HG02588 (cell line): Measurements from ENCODE around the gene TOMM40.
"Not testable (repeated sequence)": the region's sequence is repeated elsewhere in the genome, so short reads cannot be mapped to it uniquely, and the experiment has no call there.

Experiments
- ATAC-seq: cut with Tn5 transposase; IDR thresholded peaks from one replicate; pipeline ENCODE4 v1.9.1; 2021; ENCODE audit warnings: mild to moderate bottlenecking, moderate library complexity; ENCODE audit not compliant: unreplicated experiment

TOMM40 gene

GRCh38 chr19:44893332-44894051 lies 2.4 kb downstream of the TOMM40 start:
- ATAC-seq, result no peak

- ATAC-seq, result no peak
Measured at GRCh38 chr19:44894052-44894400, 3.0 kb downstream of the TOMM40 start.

- ATAC-seq, result no peak
Measured at GRCh38 chr19:44894946-44895345, 3.9 kb downstream of the TOMM40 start.

GRCh38 chr19:44897835-44898234 lies 6.8 kb downstream of the TOMM40 start:
- no peak for ATAC-seq

GRCh38 chr19:44900328-44901244 lies 9.5 kb downstream of the TOMM40 start:
- no peak for ATAC-seq

- ATAC-seq, result no peak
Measured at GRCh38 chr19:44903216-44903601, 12.2 kb downstream of the TOMM40 start.

- no peak for ATAC-seq
Measured at GRCh38 chr19:44903602-44904425, 12.8 kb downstream of the TOMM40 start.

GRCh38 chr19:44904426-44904994 lies 13.5 kb downstream of the TOMM40 start:
- no peak for ATAC-seq

- ATAC-seq, result no peak
Measured at GRCh38 chr19:44905437-44906160, 14.5 kb downstream of the TOMM40 start, which contains the start of gene APOE. Gene APOE (plus strand): TSS chr19:44905796. CDS start chr19:44906625, 829 bp downstream.

DNA sequence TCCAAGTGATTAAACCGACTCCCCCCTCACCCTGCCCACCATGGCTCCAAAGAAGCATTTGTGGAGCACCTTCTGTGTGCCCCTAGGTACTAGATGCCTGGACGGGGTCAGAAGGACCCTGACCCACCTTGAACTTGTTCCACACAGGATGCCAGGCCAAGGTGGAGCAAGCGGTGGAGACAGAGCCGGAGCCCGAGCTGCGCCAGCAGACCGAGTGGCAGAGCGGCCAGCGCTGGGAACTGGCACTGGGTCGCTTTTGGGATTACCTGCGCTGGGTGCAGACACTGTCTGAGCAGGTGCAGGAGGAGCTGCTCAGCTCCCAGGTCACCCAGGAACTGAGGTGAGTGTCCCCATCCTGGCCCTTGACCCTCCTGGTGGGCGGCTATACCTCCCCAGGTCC lies 16.6 kb downstream of the TOMM40 start:
- ATAC-seq, result no peak

- ATAC-seq, result no peak
Measured at GRCh38 chr19:44908074-44908835, 17.2 kb downstream of the TOMM40 start.

DNA sequence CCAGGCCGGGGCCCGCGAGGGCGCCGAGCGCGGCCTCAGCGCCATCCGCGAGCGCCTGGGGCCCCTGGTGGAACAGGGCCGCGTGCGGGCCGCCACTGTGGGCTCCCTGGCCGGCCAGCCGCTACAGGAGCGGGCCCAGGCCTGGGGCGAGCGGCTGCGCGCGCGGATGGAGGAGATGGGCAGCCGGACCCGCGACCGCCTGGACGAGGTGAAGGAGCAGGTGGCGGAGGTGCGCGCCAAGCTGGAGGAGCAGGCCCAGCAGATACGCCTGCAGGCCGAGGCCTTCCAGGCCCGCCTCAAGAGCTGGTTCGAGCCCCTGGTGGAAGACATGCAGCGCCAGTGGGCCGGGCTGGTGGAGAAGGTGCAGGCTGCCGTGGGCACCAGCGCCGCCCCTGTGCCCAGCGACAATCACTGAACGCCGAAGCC lies 17.8 kb downstream of the TOMM40 start:
- no peak for ATAC-seq

GRCh38 chr19:44909775-44910174 lies 18.7 kb downstream of the TOMM40 start:
- no peak for ATAC-seq

DNA sequence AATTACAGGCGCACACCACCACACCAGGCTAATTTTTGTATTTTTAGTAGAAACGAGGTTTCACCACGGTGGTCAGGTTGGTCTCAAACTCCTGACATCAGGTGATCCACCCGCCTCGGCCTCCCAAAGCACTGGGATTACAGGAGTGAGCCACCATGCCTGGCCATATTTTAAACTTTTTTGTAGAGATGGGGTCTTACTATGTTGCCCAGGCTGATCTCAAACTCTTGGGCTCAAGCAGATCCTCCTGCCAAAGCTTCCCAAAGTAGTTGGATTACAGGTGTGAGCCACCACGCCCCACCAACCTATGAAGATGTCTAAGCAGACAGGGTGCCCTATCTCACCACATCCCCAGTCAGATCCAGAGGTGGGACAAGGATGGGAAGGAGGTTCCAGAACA lies 20.8 kb downstream of the TOMM40 start:
- ATAC-seq, result not testable (repeated sequence)

- no peak for ATAC-seq
Measured at GRCh38 chr19:44912854-44913253, 21.8 kb downstream of the TOMM40 start.

GRCh38 chr19:44913512-44914432 lies 22.7 kb downstream of the TOMM40 start:
- ATAC-seq, result not testable (repeated sequence)

DNA sequence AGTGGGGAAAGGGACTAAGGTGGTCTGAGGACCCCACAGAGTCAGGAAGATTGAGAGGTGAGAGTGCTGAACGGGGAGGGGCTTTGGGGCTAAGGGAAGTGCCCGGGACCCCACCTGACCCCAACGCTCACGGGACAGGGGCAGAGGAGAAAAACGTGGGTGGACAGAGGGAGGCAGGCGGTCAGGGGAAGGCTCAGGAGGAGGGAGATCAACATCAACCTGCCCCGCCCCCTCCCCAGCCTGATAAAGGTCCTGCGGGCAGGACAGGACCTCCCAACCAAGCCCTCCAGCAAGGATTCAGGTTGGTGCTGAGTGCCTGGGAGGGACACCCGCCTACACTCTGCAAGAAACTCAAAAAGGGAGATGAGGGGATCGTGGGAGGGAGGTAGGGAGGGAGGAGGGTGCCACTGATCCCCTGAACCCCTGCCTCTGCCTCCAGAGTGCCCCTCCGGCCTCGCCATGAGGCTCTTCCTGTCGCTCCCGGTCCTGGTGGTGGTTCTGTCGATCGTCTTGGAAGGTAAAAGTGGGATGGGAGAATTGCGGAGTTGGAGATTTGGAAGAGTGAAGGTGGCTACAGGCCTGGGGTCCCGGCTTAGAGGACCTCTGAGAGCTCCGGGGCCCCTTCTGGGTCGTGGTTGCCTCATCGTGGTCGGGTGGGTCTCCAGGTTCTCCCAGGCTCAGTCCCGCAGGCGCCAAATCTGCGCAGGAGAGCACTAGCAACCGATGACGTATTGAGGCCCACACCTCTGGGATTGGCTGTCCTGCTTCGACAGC lies 23.6 kb downstream of the TOMM40 start, which contains the start of gene APOC1:
APOC1 (plus strand) TSS at position 176 of the 774 bp plus-strand sequence; CDS start at position 460, 284 bp downstream.
- peak; percentile 88 for ATAC-seq
